Activated T-helper 1 cell treated with Interleukin-2 at 50 U/mL for 16 hours (primary cell): ENCODE measurements around the gene ATXN1.
A peak's percentile ranks its signal among the peaks of the same experiment; 100 is the strongest.

ENCODE experiments used
- DNase-seq: peaks from one replicate; pipeline ENCODE4 v3.0.0-alpha.2; 2020; ENCODE audit warnings: low read depth

ATXN1 gene

GRCh38 chr6:16783509-16783908 lies 22.2 kb upstream of the ATXN1 start:
- DNase-seq: no peak

GRCh38 chr6:16782278-16782677 lies 21.0 kb upstream of the ATXN1 start:
- DNase-seq: no peak

GRCh38 chr6:16781348-16782169 lies 20.3 kb upstream of the ATXN1 start:
- no peak for DNase-seq

- DNase-seq: no peak
Observed at GRCh38 chr6:16778521-16778920, 17.3 kb upstream of the ATXN1 start.

- DNase-seq: no peak
Observed at GRCh38 chr6:16777794-16778193, 16.5 kb upstream of the ATXN1 start.

GRCh38 chr6:16776394-16777017 lies 15.2 kb upstream of the ATXN1 start:
- no peak for DNase-seq

GRCh38 chr6:16774437-16774836 lies 13.2 kb upstream of the ATXN1 start:
- DNase-seq: no peak

- no peak for DNase-seq
Observed at GRCh38 chr6:16773362-16773761, 12.1 kb upstream of the ATXN1 start.

GRCh38 chr6:16770701-16771569 lies 9.7 kb upstream of the ATXN1 start:
- peak; percentile 59 for DNase-seq

GRCh38 chr6:16769986-16770376 lies 8.7 kb upstream of the ATXN1 start:
- no peak for DNase-seq

- peak; percentile 42 for DNase-seq
Observed at GRCh38 chr6:16769131-16769985, 8.1 kb upstream of the ATXN1 start.

GRCh38 chr6:16768477-16768830 lies 7.2 kb upstream of the ATXN1 start:
- DNase-seq: no peak

GRCh38 chr6:16767765-16768476 lies 6.7 kb upstream of the ATXN1 start:
- no peak for DNase-seq

- DNase-seq: no peak
Observed at GRCh38 chr6:16766836-16767745, 5.8 kb upstream of the ATXN1 start.

GRCh38 chr6:16766043-16766536 lies 4.8 kb upstream of the ATXN1 start:
- DNase-seq: no peak

GRCh38 chr6:16765235-16765634 lies 4.0 kb upstream of the ATXN1 start:
- no peak for DNase-seq

GRCh38 chr6:16764188-16764950 lies 3.1 kb upstream of the ATXN1 start:
- DNase-seq: no peak

- peak; percentile 32 for DNase-seq
Observed at GRCh38 chr6:16762550-16763477, 1.6 kb upstream of the ATXN1 start.
